ENCODE results near the gene ALOX5. TPM values are rescaled to one million over a fixed set of nuclear protein-coding genes. Genes with fewer than 3 reads are reported as not detected.
"Not testable (repeated sequence)": the region's sequence is repeated elsewhere in the genome, so short reads cannot be mapped to it uniquely, and the experiment has no call there.

Gene ALOX5
- polyA plus RNA-seq, 1 donor, result 1.9 TPM

- no peak for DNase-seq
Measured at GRCh38 chr10:45470098-45471012, 96.3 kb downstream of the ALOX5 start.

- no peak for DNase-seq
Measured at GRCh38 chr10:45471059-45471458, 97.0 kb downstream of the ALOX5 start.

GRCh38 chr10:45471531-45472310, 97.7 kb downstream of the ALOX5 start:
- no peak for DNase-seq

- no peak for DNase-seq
Measured at GRCh38 chr10:45473126-45473525, 99.1 kb downstream of the ALOX5 start.

DNA sequence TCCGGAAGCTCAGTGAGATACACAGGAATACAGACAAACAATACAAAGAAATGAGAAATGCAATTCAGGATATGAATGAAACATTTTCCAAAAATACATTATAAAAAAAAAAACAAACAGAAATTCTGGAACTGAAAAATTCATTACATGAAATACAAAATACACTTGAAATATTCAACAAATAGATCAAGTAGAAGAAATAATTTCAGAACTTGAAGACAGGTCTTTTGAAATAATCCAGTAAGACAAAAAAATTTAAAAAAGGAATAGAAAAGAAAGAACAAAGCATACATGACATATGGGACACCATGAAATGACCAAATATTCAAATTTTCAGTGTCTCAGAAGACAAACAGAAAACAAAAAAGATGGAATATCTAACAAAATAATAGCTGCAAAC, 102.5 kb downstream of the ALOX5 start:
- DNase-seq, result no peak

DNA sequence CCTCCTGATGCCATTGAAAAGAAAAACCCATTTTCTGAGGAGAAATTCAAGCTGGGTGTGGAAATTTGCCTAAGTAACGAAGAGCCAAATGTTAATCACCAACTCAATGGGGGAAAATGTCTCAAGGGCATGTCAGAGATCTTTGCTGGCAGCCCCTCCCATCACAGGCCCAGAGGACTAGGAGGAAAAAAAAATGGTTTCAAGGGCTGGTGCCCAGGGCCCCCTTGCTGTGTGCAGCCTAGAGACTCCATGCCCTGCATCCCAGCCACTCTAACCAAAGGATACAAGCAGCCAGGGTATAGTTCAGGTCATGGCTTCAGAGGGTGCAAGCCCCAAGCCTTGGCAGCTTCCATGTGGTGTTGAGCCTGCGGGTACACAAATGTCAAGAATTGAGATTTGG, 106.3 kb downstream of the ALOX5 start:
- DNase-seq, result no peak

- not testable (repeated sequence) for DNase-seq
Measured at GRCh38 chr10:45481100-45481499, 107.1 kb downstream of the ALOX5 start.

GRCh38 chr10:45483002-45483401, 109.0 kb downstream of the ALOX5 start:
- no peak for DNase-seq

DNA sequence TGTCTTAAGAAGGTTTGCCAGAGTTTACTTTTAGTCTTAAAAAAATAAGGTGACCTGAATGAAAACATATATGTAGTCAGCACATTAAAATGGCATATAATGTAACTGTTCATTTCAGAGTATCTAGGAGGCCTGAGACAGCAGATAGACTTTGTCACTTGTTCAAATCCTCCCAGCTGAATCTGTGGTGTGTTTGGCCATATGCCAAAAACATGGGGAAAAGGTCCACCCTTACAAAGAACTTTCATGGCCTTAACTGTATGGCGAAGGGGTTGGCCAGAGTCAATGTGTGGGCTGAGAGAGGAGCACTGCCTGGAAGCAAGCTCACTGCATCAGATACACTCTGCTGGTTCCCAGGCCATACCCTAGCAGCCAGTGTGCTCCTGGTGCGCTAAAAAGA, 113.7 kb downstream of the ALOX5 start:
- no peak for DNase-seq

- DNase-seq, result no peak
Measured at GRCh38 chr10:45488365-45488764, 114.3 kb downstream of the ALOX5 start.

GRCh38 chr10:45490277-45490676, 116.3 kb downstream of the ALOX5 start:
- DNase-seq, result no peak

DNA sequence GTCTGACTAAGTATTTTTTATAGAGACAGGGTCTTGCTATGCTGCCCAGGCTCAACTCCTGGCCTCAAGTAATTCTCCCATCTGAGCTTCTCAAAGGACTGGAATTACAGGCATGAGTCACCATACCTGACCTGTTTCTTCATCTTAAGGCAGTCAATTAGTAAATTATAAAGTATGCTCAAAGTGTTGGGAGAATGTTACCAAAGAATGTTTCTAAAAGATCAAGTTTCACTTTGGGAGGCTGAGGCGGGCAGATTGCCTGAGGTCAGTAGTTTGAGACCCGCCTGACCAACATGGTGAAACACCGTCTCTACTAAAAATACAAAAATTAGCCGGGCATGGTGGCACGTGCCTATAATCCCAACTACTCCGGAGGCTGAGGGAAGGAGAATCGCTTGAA, 117.0 kb downstream of the ALOX5 start:
- no peak for DNase-seq

Other genes starting within 250 kb of the ALOX5 start
- gene OR13A1, start 58.6 kb upstream of the ALOX5 start, polyA plus RNA-seq (ENCODE audit: insufficient read length), result not detected